Right ventricle myocardium inferior (tissue), 1 donor: ENCODE data around the gene NKAIN4. TPM values are rescaled to one million over a fixed set of nuclear protein-coding genes. Genes with fewer than 3 reads are reported as not detected.

ENCODE experiments used
- ATAC-seq: fragments of 200-7000 bp; cut with Tn5 transposase; one replicate; pipeline ENCODE4 v1.9.1; 2020; ENCODE audit warnings: mild to moderate bottlenecking, moderate library complexity
- DNase-seq: peaks from one replicate; pipeline ENCODE4 v3.0.0; 2021; ENCODE audit errors: missing footprints
- intact Hi-C: fragments of 100-400 bp; cut with DNase I; formaldehyde crosslinking; loops from one replicate; pipeline ENCODE4 v1.11.0; 2022
- total RNA-seq: library from RNA; stranded (reverse); fragmentation: NEBNext Ultra II Directional; extraction: Animal tissue kit (Norgen Biotek cat#: 25700); gene quantifications from one replicate; pipeline ENCODE4 v1.2.1, GENCODE V29; 2021
- donor health status: DM: no; HTN: yes; CAD: no; lungs with severe emphysema.

Gene NKAIN4
- total RNA-seq, 1 donor from 2014 or later, result not detected

DNA sequence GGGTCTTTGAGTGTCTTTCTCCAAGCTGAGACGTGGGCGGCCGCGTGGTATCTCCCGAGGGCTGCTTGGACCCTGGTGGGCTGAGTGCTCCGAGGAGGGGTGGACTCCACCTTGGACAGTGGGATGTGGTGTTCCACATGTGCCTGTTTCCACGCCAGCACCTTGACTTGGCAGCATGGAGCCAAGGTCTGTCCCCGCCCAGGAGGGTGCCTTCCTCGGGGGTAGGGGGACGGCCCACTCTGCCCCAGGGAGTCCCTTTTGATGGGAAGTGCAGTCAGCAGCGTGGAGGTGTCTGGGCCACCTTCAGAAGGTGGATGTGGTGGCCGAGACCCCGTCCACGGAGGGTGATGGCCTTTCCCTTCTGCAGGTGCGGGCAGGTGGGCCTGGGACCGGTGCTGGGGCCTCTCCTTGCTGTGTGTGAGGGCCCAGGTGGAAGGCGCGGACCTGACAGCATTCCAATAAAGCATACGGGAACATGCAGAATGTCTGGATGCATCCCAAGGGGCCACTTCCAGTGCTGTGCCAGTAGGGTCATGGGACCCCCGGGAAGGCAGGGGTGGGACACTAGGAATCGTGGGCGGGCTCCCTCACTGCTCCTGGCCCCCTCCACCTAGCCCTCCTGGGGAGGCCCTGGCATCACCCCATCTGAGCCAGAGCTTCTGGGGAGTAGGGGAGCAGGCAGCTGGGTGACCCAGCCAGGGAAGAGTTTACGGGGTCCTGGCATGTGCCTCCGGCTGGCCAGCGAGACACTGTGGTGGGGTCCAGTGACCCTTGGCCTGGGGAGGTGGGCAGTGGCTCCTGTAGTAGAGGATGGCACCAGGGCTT is 35.3 kb upstream of the NKAIN4 start:
- DNase-seq (peak; percentile 37), ATAC-seq (no peak)
- intact Hi-C loops, result no loop called here

DNA sequence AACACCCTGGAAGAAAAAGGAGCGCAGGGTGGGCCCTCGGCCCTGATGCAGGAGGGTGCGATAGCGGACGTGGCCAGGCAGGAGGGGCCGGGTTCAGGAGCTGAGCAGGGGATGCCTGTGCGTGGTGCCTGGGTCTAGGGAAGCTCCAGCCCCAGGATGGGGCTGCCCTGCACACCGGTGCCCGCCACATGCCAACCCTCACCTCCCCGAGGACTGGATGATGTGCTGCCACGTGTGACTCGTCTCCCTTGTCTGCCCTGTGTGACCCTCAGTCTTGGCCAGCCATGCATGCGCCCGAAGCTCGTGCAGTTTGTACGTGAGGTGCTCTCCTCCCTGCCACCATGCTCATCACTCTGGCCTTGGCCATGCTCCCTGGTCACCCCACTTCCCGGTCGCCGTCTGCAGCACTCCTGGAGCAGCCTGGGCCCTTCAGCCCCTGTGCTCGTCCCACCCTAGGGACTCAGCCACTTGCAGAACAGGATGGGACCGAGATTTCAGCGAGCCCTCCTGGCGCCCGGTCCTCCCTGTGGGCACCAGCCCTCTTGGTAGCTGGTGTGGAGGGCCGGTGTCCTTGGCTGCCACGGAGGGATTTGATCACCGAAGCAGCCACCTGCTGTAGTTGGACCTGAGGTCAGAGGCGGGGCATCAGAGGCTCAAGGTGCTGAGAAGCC is 34.5 kb upstream of the NKAIN4 start:
- peak; percentile 71 for DNase-seq
- intact Hi-C loops, result no loop called here
- ATAC-seq, result no peak

DNA sequence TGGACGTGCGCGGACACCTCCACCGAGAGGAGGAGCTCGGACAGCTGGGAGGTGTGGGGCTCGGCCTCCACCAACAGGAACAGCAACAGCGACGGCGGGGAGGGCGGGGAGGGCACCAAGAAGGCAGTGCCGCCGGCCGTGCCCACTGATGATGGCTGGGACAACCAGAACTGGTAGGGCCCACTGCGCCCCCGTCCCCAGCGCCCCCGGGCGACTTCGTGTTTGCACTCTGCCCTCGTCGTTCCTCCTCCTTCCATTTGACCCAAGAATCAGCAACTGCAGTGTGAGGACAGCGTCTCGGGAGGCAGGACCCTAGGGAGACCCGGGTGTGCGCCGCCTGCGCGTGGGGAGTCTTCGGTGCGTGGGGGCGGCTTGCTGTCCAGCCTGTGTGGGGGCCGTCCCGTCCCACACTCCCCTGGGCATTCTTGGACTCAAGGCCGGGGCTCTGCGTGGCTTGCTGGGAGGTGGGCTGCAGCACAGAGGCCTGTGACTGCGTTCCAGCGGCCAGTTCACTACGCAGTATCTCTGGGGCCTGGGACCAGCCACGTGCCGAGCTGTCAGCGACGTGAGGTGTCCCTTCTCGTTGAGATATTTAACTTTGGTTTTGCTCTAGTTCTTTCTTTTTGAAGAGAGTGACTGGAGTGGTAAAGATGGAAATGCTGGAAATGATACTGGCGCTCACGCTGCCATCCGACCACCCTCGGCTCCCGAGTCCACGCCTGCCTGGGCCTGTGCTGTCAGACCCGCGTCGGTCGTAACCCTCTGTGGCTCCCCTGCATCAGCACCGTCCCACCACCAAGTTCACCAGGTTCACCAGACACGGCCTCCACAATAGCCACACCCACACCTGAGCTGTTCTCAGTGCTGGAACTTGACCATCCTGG is 33.7 kb upstream of the NKAIN4 start:
- ATAC-seq (no peak), DNase-seq (peak; percentile 67)
- intact Hi-C loops, result no loop called here

DNA sequence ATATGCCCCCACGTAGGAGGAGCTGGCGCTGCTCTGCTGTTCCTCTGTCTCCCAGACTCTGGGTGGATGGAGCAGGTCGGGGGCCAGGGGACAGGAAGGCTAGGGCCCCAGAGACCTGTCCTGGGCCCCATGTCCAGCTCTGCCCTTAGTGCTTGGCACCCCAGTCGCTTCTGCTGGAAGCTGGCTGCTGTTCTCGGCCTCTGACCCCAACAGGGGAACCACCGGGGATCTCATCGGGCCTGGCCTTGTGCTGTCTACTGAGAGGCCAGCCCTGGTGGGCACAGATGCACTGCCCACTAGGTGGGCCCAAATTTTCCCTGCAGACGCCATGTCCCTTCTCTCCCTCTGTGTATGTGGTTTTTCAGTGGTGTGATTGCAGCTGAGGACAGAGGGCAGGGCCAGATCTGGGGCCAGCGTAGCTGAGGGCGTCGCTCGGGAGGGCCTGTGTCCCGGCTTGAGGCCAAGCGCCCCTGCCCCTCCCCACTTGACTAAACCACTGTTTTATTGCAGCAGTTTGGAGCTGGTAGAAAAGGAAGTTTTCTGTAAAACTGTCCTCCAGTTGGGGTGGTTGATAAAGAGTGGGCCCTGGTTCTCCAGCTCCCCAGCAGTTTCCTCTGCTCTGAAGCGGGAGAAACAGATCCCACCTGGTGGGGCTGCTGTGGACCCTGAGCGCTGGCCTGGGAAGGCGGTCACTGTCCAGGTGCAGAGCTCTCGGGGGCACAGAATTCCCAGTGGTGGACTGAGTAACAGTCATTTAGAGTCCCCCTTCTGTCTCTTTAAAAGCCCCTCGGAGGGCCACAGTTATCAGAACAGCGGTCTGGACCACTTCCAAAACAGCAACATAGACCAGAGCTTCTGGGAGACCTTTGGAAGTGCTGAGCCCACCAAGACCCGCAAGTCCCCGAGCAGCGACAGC is 32.8 kb upstream of the NKAIN4 start:
- intact Hi-C loops, result no loop called here
- DNase-seq, result peak; percentile 57

DNA sequence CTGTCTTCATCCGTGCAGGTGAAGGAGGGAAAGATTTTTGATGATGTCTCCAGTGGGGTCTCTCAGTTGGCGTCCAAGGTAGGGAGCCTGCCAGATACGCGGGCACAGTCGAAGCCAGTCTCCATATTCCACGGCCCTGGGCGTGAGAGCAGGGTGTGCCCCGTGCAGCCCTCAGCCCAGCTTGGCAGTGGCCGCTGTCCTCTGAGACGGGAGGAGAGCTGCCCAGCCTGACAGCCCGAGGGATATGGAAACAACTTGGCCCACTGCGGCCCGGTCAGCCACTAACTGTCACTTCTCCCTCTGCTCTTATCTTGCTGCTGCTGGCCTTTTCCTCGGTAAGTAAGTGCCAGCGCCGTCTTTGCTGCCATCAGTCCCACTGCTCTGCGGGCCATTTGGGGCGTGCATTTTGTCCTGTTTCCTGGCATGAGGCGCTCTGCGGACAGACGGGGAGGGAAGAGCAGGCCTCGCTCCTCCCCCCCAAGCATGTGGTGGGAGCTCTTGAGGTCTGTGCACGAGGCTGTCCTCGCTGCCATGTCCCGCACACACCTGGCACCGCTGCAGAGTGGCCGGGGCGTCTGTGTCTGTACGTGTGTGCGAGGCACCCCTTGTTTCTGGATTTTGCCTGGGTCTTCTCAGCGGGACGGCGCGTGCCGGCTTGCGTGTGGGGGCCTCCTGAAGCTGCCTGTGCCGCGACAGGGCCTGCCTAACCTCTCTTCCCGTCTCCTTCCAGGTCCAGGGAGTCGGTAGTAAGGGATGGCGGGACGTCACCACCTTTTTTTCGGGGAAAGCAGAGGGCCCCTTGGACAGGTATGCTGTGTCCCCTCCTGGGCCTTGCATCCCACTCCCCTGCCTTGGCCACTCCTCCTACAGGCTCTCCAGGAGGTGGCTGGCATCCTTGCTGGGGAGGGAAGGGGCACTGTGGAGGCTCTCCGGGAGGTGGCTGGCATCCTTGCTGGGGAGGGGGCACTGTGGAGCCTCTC is 31.7 kb upstream of the NKAIN4 start:
- ATAC-seq, result no peak
- intact Hi-C loops, result no loop called here
- DNase-seq, result peak; percentile 61

More for the DNA sequence above, 32.8 kb upstream of the NKAIN4 start:
- ATAC-seq, result no peak

DNA sequence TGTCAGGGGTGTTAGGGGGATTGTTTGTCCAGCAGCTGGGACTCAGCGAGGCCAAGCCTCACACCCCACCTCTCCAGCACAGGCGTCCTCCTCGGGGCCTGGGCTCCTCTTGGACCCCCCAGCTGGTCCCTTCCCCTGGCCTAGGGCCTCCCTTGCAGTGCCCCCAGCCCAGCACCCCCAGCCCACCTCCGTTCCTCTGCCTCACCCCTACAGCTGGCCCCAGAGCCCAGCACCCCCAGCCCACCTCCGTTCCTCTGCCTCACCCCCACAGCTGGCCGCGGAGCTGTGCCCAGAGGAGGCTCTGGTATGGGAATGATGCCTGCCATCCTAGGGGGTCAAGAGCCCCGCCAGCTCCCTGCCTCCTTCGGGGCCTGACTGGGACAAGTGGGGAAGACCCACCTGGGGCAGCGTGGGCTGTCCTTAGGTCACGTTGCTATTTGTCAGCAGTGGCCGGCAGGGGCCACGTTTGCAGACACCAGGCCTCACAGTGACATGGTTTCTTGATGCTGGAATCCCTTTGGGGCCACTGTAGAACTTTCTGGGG is 30.8 kb upstream of the NKAIN4 start:
- no peak for ATAC-seq
- DNase-seq, result no peak
- intact Hi-C loops, result no loop called here

DNA sequence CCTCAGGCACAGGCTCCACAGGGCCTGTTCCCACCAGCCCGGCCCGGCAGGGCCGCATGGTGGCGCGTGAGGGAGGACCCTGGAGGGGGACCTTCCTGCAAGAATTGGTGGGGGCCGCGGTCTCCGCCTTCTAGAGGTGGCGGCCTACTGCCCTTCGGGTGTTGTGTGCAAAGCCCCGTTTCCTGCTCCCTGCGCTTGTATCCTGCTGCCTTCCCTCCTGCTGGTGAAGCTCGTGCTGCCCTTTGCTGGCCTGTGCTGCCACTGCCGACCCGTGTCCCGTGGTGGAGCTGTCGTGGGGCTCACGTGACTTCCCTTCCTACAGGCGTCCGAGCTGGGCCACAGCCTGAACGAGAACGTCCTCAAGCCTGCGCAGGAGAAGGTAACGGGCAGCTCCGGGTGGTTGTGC is 30.3 kb upstream of the NKAIN4 start:
- intact Hi-C loops, result no loop called here
- no peak for ATAC-seq
- peak; percentile 65 for DNase-seq

DNA sequence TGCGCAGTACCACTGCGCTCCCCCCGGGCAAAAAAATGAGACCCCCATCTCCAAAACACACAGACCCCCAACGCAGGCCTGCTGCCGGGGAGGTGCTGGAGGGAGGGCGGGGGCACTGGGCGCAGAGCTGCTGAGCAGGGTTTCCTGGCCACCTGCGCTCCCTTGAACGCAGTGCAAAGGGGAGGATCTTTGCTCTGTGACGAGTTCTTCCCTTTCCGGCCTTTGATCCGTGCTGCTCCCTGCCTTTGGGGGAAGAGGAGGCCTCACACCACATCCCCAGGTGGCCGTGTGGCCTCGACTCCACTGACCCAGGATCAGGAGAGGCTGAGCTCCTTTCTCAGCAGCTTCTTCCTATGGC is 29.8 kb upstream of the NKAIN4 start:
- no peak for ATAC-seq
- DNase-seq, result no peak
- intact Hi-C loops, result no loop called here

DNA sequence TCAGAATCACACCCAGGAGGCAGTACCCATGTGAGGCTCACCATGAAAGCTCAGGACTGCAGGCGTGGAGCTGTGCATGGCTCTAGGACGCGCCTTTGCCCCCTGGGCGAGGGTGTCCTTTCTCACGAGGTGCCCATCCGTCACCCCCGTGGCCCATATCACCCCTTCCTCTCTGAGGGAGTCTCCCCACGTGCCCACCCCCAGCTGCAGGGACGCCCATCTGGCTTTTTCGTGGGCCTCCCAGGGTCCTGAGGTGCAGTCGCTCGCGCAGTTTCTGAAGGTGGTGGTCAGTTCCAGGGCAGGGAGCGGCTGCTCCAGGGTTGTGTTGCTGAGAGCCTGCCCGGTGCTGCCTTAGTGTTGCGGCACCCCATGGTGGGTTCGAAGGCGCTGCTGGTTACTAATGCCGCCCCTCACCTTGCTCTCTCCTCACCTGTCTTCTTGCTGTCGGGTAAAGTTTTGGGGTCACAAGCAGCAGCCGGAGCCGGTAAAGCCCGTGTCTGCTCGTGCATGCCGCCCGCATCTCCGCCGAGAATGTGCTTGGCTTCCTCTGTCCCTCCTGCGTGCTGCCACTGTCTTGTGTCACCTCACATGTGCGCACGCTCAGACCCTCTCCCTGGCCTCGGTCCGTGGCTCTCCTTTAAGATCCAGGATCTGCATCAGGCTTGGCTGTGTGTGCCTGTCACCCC is 29.3 kb upstream of the NKAIN4 start:
- ATAC-seq, result no peak
- intact Hi-C loops, result no loop called here
- peak; percentile 46 for DNase-seq

DNA sequence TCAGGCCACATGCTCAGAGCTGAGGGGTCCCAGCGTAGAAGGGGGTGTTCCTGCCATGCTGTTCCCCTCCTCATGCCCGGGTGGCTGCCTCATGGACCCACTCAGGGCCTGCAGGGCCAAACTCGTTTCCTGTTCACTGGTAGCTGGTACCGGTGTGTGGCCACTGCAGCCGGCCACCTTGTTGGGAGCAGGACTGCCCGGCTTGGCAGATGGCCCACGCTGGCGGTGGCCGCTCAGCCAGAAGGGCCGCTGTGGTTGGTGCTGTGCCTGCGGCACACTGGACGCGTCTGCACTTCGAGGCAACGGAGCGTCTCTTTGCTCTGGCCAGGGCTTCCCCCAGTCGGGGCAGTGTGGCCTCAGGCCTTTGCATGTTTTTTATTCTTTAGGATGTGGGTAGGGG is 28.7 kb upstream of the NKAIN4 start:
- peak; percentile 52 for DNase-seq
- intact Hi-C loops, result no loop called here
- no peak for ATAC-seq

DNA sequence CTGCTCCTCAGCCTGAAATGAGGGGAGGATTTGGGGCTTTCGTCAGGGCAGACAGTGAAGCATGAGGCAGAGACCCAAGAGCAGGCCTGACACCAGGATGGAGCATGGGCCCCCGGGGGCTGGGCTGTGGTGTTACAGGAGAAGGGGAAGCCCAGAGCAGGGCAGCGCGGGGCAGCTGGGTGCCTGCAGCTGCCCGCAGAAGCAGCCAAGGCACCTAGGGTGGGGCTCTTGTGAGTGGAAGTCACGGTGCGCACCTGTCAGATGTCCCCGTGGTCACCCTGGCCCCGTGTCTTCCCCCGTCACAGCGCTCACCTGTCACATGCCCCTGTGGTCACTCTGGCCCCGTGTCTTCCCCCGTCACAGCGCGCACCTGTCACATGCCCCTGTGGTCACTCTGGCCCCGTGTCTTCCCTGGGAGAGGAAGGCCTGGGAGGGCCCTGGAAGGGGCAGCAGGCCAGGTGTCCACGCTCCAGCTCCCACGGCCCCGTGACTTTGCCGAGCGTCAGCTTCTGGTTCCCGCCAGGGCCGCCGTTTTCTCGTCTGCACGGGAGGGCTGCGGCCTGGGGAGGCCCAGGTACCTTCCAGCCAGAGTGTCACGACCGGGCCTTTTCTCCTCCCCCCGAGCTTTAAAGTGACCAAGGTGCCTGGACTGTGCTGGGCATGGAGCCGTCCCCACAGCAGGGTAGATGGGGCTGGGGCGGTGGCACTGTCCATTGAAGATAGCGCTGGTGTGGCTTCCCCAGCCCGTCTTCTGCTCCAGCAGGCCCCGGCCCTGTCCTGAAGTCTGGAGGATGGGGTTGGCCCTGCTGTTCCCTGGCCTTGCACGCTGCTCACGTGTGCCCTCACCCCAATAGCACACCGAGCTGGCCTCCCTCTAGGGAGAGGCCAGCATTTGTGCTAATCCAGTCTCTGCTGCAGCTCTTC is 27.7 kb upstream of the NKAIN4 start:
- ATAC-seq (no peak), DNase-seq (peak; percentile 28)
- intact Hi-C loops, result no loop called here

DNA sequence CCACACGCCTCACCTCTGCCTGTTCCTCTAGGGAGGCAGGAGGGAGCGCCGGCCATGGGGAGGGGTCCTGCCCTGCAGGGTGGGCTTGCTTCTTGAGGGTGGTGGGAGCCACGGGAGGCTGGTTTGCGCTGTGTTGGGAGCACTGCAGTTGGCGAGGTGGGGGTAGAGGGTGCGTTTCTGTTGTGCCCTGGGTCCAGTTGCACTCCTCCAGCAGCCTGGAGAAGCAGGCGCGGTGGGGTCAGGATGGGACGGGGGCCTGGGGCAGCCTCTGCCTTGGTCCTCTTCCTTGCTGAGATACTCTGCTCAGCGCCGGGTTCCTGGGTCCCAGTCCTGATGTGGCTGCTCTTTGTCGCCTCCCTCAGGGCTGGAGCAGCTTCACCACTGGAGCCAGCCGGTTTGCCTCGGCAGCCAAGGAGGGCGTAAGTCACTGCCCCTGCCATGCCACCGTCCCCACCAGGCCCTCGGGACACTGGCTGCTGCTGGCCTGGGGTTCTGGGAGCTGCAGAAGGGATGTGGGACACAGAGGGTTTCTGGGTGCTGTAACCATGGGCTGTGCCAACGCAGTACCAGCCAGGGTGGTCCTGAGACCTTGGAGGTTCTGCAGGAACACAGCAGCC is 26.8 kb upstream of the NKAIN4 start:
- ATAC-seq, result no peak
- intact Hi-C loops, result no loop called here
- peak; percentile 59 for DNase-seq

DNA sequence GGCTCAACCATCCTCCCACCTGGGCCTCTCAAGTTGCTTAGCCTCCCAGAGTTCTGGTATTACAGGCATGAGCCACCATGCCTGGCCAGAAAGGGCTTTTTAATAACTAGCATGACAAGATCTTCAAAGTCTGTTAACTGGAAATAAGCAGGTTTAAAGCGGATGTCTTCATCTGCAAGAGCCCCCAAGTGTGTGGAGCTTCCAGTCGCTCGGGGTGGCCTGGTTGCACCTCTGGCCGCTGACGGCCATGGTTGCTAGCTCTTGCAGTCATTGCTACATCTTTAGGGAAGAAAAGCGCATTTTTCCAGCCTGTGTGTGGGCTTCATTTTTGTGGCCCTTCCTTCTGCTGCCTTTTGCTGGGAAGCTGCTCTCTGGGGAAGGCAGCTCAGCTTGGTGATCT is 26.1 kb upstream of the NKAIN4 start:
- intact Hi-C loops, result no loop called here
- ATAC-seq, result no peak
- peak; percentile 37 for DNase-seq

DNA sequence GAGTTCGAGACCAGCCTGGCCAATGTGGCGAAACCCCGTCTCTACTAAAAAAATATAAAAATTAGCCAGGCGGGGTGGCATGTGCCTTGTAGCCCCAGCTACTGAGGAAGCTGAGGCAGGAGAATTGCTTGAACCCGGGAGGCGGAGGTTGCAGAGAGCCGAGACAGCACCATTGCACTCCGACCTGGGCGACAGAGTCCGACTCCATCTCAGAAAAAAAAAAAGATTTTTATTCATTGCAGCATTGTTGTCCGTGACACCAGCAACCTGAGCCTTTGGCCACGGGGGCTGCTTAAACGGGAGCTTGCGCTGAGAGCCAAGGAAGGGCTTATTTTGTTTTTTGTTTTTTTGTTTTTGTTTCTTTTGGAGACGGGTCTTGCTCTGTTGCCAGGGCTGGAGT is 25.7 kb upstream of the NKAIN4 start:
- ATAC-seq, result no peak
- peak; percentile 40 for DNase-seq
- intact Hi-C loops, result no loop called here

DNA sequence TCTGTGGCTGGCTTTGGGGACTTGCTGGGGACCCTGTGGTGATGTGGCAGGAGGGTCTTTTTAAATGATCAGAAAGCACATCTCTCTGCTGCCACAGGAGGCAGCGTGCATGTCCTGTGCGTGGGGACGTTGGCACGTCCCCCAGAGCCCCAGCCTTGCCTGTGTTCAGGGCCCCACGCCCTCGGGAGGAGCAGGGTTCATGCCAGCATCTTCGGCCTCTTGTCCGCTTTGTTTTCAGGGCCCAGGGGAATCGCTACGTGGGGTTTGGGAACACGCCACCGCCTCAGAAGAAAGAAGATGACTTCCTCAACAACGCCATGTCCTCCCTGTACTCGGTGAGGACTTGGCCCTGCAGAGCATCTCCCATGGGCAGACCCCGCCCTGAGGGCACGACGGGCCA is 24.4 kb upstream of the NKAIN4 start:
- intact Hi-C loops, result no loop called here
- DNase-seq (no peak), ATAC-seq (no peak)
